Jurkat, Clone E6-1 (cell line): ENCODE results near the gene ITGAE.
A peak's percentile ranks its signal among the peaks of the same experiment; 100 is the strongest.
"Not testable (repeated sequence)": the region's sequence is repeated elsewhere in the genome, so short reads cannot be mapped to it uniquely, and the experiment has no call there.

Source experiments
- DNase-seq: peaks from one replicate; pipeline ENCODE4 v3.0.0-alpha.2; 2011; ENCODE audit warnings: low read depth, low spot score
- H3K4me3 ChIP-seq: 2 replicates; pipeline ENCODE4 v1.5.1; 2011; ENCODE audit warnings: mild to moderate bottlenecking, low read length, control low read depth, moderate library complexity

Gene ITGAE

GRCh38 chr17:3796822-3797170, 4.2 kb downstream of the ITGAE start:
- DNase-seq: no peak
- H3K4me3 ChIP-seq: no peak overlapping the region

- DNase-seq: peak; percentile 84
- H3K4me3 ChIP-seq: no peak overlapping the region
Measured at GRCh38 chr17:3796110-3796821, 4.7 kb downstream of the ITGAE start.

GRCh38 chr17:3795390-3796102, 5.4 kb downstream of the ITGAE start:
- no peak overlapping the region for H3K4me3 ChIP-seq
- DNase-seq: no peak

GRCh38 chr17:3794557-3795389, 6.2 kb downstream of the ITGAE start:
- no peak overlapping the region for H3K4me3 ChIP-seq
- DNase-seq: no peak

GRCh38 chr17:3794152-3794551, 6.8 kb downstream of the ITGAE start:
- not testable (repeated sequence) for H3K4me3 ChIP-seq, DNase-seq

GRCh38 chr17:3793258-3793657, 7.7 kb downstream of the ITGAE start:
- DNase-seq, H3K4me3 ChIP-seq: not testable (repeated sequence)

- H3K4me3 ChIP-seq: no peak overlapping the region
Measured at GRCh38 chr17:3792481-3792880, 8.5 kb downstream of the ITGAE start.

GRCh38 chr17:3788200-3788599, 12.8 kb downstream of the ITGAE start:
- H3K4me3 ChIP-seq: no peak overlapping the region
- DNase-seq: peak; percentile 57

More at GRCh38 chr17:3792481-3792880, 8.5 kb downstream of the ITGAE start:
- no peak for DNase-seq

GRCh38 chr17:3785323-3785722, 15.7 kb downstream of the ITGAE start:
- H3K4me3 ChIP-seq, DNase-seq: not testable (repeated sequence)

- H3K4me3 ChIP-seq: no peak overlapping the region
- no peak for DNase-seq
Measured at GRCh38 chr17:3782751-3783150, 18.2 kb downstream of the ITGAE start.

- no peak overlapping the region for H3K4me3 ChIP-seq
- DNase-seq: no peak
Measured at GRCh38 chr17:3780986-3781385, 20.0 kb downstream of the ITGAE start.

GRCh38 chr17:3777366-3778120, 23.4 kb downstream of the ITGAE start:
- no peak for DNase-seq
- H3K4me3 ChIP-seq: no peak overlapping the region

- no peak for DNase-seq
- no peak overlapping the region for H3K4me3 ChIP-seq
Measured at GRCh38 chr17:3773966-3774365, 27.0 kb downstream of the ITGAE start.

GRCh38 chr17:3773511-3773910, 27.5 kb downstream of the ITGAE start:
- H3K4me3 ChIP-seq: no peak overlapping the region
- no peak for DNase-seq

GRCh38 chr17:3772764-3773163, 28.2 kb downstream of the ITGAE start:
- no peak overlapping the region for H3K4me3 ChIP-seq
- no peak for DNase-seq

- peak; percentile 77 for DNase-seq
- peak overlapping the region; percentile 20 for H3K4me3 ChIP-seq
Measured at GRCh38 chr17:3771140-3771539, 29.8 kb downstream of the ITGAE start.

- peak; percentile 96 for DNase-seq
- peak overlapping the region; percentile 20 for H3K4me3 ChIP-seq
Measured at GRCh38 chr17:3770466-3770865, 30.5 kb downstream of the ITGAE start.

- H3K4me3 ChIP-seq: no peak overlapping the region
- DNase-seq: no peak
Measured at GRCh38 chr17:3768769-3769168, 32.2 kb downstream of the ITGAE start.

GRCh38 chr17:3768341-3768740, 32.6 kb downstream of the ITGAE start:
- H3K4me3 ChIP-seq: no peak overlapping the region
- DNase-seq: no peak
